HL-60 (cell line): ENCODE results near the gene AEN.

Experiments
- DNase-seq, 2 experiments: peaks; one replicate each; pipeline ENCODE4 v3.0.0-alpha.2; 2010 to 2020; ENCODE audit warnings: low read depth in 1 of 2, low spot score in 1 of 2
- H3K27ac ChIP-seq: fragments of 250-450 bp; sonication (Bioruptor Pico); replicated peaks from 2 replicates; pipeline ENCODE4 v1.5.1; 2020; ENCODE audit warnings: mild to moderate bottlenecking, moderate library complexity
- H3K27me3 ChIP-seq: fragments of 250-450 bp; sonication (Bioruptor Pico); 2 replicates; pipeline ENCODE4 v1.5.1; 2021; ENCODE audit warnings: mild to moderate bottlenecking, moderate library complexity; ENCODE audit not compliant: insufficient read depth, poor library complexity, severe bottlenecking
- H3K4me3 ChIP-seq: replicated peaks from 2 replicates; pipeline ENCODE4 v1.5.1; 2011; ENCODE audit warnings: mild to moderate bottlenecking, control low read depth, low read length; ENCODE audit not compliant: insufficient read depth
- CTCF ChIP-seq: IDR thresholded peaks from one replicate; pipeline ENCODE4 v1.5.1; 2011; ENCODE audit warnings: low read length, control low read depth, inconsistent platforms; ENCODE audit not compliant: insufficient read depth
- GABPA ChIP-seq: IDR thresholded peaks from 2 replicates; pipeline ENCODE4 v1.6.1; 2012; ENCODE audit warnings: low read depth
- POLR2AphosphoS5 ChIP-seq: IDR thresholded peaks from 2 replicates; pipeline ENCODE4 v1.6.1; 2012; ENCODE audit warnings: low read depth
- REST ChIP-seq: IDR thresholded peaks from 2 replicates; pipeline ENCODE4 v1.6.1; 2012; ENCODE audit warnings: low read depth; ENCODE audit not compliant: insufficient replicate concordance
- SPI1 ChIP-seq: IDR thresholded peaks from 2 replicates; pipeline ENCODE4 v1.6.1; 2012; ENCODE audit warnings: low read depth, mild to moderate bottlenecking, borderline replicate concordance

Gene AEN

GRCh38 chr15:88619796-88620195, 1.3 kb upstream of the AEN start:
- H3K4me3 ChIP-seq = no peak overlapping the region
- TF ChIP-seq CTCF (no peak), REST (no peak), POLR2AphosphoS5 (no peak), GABPA (no peak), SPI1 (no peak)
- H3K27me3 ChIP-seq = no peaks in the 10 kb centered on the region
- no peak for DNase-seq
- H3K27ac ChIP-seq = no peak overlapping the region

GRCh38 chr15:88621789-88622604, 857 bp downstream of the AEN start:
- Histone ChIP-seq H3K27me3 (no peaks in the 10 kb centered on the region), H3K27ac (peak overlapping the region; percentile 83), H3K4me3 (peak overlapping the region; percentile 95)
- TF ChIP-seq SPI1 (no peak), REST (no peak), POLR2AphosphoS5 (no peak), CTCF (no peak), GABPA (no peak)
- peak; percentile 36 to 49 for DNase-seq

GRCh38 chr15:88622605-88622975, 1.4 kb downstream of the AEN start:
- Histone ChIP-seq H3K4me3 (peak overlapping the region; percentile 95), H3K27ac (no peak overlapping the region; the same call in 1 of the 2 replicates), H3K27me3 (no peaks in the 10 kb centered on the region)
- TF ChIP-seq REST = no peak
- no peak for TF ChIP-seq POLR2AphosphoS5
- TF ChIP-seq GABPA = no peak
- TF ChIP-seq CTCF = no peak
- TF ChIP-seq SPI1 = no peak
- no peak for DNase-seq
